M059J (cell line): ENCODE data around the gene AHNAK. TPM values are rescaled to one million over a fixed set of nuclear protein-coding genes. Genes with fewer than 3 reads are reported as not detected.
"Not testable (repeated sequence)": the region's sequence is repeated elsewhere in the genome, so short reads cannot be mapped to it uniquely, and the experiment has no call there.

ENCODE experiments used
- DNase-seq: peaks from one replicate; pipeline ENCODE4 v3.0.0-alpha.2; 2012; ENCODE audit warnings: low read depth
- total RNA-seq: library from RNA; depleted of rRNA; stranded (reverse); fragments of >200 nt; shearing (Covaris generic); gene quantifications from 2 replicates; pipeline ENCODE4 v1.2.3, GENCODE V29; 2014

Gene AHNAK
- total RNA-seq, 1 experiment from 2014 or later, result 141 TPM

DNA sequence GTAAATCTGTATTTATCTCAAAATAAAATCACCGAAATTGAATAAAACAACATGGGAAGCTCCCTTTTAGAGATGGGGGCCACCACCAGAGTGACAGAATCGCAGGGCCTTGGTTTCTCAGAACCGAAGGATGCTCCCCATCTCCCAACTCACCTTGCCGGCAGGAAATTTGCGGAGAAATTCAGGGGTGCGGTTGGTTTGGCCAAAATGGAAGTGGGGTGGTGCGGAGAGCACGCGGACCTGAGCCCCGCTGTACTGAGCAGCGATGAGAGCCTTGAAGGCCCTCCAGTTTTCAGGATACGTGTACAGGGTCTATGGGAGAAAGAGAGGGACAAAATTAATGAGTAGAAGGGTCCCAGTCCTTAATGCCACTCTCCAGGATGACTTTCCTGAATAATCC lies 25.8 kb upstream of the AHNAK start:
- no peak for DNase-seq

DNA sequence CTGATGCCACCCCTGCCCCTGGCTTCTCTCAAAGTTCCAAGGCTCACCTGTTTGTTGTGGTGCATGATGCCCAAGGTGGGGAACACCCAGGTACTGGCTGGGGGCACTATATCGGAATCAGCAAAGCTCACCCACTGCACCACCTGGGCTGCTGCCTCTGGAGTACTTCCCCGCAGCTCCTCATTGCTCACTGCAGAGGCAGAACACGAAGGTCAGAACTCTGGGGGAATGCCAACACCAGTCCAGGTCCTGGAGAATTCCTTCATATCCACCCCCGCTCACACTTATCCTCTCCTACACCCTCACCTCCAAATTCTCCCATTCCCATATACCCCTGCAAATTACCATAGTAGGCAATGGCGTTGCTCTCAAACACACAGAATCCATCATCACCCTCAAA lies 24.9 kb upstream of the AHNAK start:
- not testable (repeated sequence) for DNase-seq

DNA sequence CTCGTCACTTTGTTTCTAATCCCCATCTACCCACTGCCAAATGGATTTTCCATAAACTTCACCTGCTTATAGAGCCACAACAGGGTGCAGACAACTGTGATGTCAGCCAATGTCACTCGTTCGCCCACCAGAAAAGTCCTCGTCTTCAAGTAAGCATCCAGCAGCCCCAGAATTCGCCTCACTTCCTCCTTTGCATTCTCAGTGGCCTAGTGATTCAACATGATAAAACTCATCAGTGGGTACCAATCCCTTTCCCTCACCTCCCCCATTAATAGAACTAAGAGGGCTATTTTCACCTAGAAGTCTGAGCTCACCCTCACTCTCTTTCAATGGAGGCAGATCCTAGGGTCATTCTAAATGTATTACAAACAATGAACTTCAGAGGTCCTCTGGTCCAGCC lies 24.3 kb upstream of the AHNAK start:
- not testable (repeated sequence) for DNase-seq

DNA sequence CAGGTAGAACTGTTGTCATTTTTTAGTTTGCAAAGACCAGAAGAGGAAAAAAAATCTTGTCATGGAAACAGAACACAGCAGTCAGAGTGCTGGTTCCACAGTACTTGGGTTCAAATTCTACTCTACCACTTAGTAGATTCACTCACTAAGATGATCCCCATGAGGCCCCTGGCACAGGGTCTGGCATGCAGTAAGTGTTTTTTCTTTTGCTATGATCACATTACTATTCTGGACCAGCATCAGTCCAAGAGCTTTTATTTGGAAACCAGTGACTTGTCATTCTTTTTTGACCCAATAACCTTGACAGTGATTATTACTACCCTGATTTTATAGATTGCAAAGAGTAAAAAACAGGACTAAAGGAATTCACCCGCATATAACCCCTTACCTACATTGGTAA lies 23.0 kb upstream of the AHNAK start:
- no peak for DNase-seq

DNA sequence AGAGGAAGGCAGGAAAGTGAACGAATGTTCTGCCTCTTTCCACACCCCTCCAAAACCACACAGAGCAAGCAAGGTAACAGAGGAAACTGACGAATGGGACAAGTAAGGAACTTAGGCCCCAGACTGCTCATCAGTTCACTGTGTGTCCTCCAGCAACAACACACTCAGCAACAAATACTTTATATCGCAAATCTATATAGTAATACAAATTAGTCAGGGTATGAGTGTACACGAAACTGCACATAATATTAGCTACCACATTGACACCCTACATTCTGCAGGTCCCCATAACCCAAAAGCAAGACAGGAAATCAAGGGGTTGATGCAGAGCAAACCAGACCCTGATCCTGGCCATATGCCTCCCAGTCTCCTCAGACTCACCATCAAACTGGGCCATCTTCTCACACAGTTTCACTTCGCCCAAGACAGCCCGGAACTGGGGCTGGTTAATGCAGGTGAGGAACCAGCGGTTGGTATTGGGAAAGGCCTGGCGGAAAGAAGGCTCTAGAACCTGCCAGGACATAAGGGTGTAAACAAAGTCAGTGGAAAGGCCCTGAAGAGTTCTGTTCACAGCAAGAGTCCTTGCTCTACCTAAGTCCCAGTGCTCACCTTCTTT lies 20.5 kb upstream of the AHNAK start:
- no peak for DNase-seq

DNA sequence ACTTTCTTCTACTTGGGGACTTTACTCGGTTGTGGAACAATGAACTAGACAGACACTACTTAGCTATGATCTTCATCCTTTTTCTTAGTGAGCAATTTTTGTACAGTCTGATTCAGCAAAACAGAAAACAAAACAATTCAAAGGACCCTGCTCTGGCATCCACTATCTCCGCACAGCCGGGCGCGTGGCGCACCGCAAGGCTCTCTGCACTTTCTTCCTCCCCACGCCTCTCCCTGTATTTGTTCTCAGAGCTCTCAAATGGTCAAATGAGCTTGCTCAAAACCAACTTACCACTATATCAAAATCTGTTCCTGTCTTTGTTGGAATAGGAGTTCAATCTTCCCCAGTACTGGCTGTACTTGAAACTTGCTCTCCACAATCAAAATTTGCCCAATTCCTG lies 19.6 kb upstream of the AHNAK start:
- DNase-seq, result no peak

DNA sequence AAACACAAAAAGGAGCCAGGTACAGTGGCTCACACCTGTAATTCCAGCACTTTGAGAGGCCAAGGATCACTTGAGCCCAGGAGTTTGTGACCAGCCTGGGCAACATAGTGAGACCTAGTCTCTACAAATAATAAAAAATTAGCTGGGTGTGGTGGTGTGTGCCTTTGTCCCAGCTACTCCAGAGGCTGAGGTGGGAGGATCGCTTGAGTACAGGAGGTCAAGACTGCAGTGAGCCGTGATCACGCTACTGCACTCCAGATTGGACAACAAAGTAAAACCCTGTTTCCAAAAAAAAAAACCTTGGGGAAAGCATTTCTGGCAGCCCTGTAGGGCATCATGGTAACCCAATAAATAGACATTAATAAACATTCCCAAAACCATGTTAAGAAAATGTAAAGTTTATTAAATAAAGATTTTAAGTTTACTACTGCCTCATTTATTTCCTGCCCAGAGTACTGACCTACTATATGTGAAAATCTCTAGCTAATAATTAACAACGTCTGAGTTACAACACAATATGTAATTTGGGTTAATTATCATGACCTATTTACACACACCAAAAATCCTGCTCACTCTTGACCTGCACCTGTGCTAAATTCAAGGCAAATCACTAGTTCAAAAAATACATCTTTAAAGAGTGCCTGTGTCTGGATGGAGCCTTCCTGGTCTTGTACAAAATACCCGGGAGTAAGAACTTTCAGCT lies 18.6 kb upstream of the AHNAK start:
- DNase-seq, result no peak

DNA sequence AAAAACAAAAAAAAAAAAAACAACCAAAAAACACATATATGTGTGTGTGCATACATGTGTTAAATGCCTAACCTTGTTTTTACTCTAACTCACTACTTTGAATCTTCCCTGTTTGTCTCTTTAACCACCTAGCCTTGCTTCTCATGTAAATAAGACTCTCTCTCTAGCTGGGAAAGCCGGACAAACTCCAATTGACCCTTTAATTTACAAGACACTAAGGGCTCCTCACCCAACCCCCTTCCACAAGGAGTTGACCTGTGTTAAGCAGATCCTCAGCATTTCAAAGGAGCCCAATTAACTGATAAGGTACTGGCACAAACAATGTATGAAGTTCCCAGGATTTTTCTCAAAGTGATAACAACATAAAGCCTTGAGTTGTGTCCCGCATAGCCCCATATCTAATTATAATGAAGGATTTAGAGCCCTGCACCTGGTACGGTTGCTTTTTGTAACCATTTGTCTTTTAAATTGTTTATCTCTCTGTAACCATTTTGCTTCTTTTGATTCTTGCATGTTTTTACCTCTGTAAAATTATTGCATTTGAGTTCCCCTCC lies 15.1 kb upstream of the AHNAK start:
- DNase-seq, result not testable (repeated sequence)

DNA sequence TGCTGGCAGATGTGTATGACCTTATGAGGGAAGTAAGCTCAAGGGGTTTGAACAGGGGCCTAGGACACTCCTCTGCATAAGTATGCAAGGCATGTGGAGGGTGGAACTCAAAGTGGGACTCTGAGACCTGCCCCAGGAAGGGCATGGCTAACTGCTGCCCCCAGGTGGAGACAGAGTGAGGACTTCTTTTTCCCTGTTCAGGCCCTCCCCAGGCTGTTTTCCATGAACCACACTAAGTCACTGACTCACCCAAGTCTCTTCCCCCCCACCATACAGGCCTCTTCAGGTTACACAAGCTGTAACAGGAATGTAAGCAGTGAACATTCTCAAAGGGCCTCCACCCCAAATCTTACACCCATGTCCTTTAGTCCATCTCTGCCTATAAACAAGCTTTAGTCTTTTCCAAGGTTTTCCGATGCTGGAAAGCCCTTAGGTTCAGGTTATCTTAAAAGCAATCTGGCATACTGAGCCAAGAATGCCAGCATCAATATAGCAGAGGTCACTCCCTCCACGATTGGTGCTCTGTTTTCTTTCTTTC lies 14.0 kb upstream of the AHNAK start:
- DNase-seq, result peak; percentile 99

DNA sequence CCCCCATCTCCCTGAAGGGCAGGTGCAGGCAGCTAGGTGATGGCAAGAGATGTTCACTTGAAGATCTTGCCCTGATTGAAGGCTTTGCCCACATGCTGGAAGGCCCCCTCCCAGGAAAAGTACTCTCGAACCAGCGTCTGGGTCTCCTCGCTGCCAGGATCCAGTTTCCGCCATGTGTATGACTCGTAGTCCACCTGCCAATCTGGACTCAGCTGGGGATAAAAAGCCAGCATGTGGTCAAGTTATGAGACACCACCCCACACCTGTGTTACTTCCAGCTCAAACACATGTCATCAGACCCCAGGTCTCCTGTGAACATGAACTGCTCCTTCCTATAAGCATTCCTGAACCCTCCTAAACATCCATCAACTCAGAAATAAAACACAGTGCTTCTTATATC lies 13.0 kb upstream of the AHNAK start:
- DNase-seq, result not testable (repeated sequence)

DNA sequence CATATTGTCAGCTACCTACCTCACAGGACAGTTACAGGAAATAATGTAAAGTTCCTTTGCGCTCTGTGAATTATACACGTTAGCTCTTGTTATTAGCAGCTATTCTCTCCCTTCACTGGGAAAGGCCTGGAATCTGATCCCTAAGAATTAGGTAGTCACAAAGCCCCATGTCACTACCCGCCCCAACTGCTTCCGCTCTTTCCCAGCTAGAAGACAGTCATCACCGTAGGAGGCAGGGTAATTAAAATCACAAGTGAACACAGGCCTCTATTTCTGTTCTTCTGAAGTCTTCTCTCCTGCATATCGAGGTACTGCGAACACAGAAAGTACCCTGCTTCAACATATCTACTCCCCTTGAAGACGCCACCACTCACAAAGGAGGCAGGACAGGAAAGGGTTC lies 12.6 kb upstream of the AHNAK start:
- no peak for DNase-seq

DNA sequence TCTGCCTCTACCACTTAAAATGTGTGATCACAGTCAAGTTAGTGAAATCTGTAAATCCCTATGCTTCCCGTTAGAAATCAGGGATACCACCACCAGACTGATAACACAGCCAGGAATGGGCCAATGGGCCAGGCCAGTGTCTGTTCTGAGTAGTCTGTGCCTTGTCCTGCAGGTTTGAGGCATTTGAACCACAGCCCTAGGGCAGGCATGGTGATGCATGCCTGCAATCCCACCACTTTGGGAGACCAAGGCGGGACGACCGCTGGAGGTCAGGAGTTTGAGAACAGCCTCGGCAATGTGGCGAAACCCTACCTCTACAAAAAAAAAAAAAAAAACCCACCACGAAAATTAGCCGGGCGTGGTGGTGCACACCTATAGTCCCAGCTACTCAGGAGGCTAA lies 12.1 kb upstream of the AHNAK start:
- DNase-seq, result no peak

DNA sequence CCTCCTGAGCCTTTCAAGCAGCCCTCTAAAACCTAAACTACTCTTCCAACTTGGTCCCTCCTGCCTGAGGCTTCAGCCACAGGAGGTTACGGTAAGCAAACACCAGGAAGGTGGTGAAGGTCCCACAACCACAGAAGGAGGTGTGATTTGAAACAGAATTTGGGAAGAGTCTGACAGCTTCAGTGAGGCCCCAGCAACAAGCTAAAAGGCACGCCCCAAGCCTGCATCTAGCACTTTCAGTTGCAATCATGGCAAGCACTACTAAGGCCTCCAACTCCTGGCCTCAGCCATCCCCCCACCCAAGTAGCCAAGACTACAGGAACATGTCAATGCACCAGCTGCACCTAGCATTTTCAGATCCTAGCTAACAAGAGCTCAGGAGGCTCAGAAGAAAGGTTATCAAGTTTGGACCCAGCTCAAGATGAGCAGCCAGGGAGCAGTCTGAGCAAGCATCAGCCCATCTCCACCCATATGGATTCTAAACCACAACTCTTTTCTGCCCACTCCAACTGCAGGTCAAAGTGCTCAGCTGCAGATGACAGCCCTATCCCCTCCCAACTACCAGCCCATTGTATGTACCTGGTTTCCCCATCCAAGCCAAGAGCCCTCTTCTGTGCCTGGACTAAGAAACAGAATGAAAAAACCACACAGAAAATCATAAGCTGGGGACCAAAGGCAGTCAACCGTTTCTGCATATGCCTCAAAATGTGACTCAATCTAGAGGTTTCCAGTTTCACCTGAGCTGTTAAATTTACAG lies 10.4 kb upstream of the AHNAK start:
- peak; percentile 69 for DNase-seq

DNA sequence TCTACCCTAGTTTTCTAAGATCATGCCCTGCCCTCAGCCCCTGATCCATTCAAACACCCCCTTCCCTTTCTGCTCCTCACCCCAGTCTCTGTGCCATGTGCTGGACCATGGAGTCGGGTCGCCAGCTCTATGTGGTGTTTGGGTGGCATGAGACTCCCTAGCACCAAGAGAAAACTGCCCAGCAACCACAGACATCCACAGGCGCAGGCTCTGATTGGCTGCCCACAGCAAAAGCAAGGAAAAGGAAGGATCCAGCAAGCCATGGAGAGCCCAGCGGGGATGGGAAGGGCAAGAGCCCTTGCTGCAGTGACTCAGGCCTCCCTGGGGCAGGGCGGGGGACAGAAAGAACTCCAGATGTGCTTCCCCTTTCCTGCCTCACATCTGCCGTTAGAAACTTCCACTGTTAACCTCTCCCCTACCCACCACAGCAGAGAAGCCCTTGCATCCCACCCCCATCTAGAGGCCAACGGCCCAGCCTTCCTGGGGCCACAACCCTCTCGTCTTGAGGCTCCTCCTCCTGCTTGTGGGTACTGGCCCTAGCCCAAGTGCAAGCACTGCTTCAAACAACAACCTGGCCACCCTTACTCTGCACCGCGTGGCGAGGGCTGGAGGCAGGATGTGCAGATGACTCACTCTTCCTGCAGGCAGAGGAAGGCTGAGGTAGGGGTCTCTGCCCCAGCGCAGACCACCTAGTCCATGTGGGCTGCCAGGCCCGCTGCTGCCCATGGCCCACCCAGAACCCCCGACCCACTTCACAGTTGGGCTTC lies 9.7 kb upstream of the AHNAK start:
- peak; percentile 98 for DNase-seq

DNA sequence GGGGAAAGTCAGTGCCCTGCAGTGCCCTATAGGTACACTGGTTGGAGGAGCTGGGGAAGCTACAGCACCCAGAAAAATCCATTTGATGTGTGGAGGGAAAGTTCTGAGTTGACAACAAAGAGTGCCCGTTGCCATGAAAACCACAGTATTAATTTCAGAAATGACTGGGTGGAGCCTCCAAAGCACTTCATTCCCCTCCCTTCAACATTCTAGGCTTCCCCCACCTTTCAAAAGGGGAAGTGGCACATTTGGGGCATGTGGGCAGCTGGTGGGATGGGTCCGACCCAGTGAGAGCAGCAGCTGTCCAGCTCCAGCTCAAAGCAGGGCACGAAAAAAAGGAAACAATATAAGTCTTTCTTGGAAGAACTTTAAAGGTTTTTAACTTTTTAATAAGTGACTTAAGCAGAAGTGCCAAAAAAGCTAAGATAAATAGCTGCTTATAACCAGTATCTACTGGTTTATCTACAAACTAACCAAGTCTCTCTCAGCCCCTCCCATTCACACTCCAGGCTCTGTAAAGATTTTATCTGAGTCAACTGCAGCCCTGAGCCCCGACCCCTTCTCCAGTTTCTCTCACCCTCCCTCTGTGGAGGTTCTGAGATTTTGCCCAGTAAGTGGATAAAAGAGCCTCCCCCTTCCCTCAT lies 9.0 kb upstream of the AHNAK start:
- DNase-seq, result peak; percentile 65

DNA sequence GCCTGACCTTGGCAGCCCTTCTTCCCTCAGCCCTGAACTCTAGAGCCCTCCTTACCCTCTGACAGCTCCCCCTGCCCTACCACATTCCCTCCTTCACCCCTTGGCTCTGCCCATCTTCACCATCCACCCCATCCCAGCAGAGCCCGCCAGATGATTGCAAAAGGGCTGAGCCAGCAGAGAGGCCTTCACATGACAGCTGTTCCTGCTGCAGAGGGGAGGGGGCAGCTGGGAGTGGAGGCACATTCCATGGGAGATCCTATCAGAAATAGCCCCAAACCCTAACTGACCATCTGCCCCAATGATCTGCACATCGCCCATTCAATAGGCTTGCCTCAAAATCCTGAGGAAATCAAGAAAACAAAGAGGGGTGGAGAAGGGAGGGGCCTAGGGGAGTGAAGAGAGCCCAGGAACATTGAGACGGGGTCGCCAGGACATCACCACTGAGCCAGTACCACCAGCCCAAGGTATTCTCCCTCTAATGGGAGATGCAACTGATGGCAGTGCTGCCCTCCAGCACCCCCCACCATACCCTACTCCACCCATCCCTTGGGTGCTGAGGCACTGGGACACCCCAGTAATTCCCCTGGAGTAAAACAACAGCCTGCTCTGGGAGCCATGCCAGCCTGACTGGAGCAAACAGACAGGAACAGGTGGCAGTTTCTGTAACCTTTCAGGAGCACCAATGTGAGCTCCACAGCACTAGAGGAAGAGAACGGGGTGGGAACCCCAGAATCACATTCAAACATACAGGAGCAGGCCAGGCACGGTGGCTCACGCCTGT lies 8.0 kb upstream of the AHNAK start:
- DNase-seq, result peak; percentile 33

DNA sequence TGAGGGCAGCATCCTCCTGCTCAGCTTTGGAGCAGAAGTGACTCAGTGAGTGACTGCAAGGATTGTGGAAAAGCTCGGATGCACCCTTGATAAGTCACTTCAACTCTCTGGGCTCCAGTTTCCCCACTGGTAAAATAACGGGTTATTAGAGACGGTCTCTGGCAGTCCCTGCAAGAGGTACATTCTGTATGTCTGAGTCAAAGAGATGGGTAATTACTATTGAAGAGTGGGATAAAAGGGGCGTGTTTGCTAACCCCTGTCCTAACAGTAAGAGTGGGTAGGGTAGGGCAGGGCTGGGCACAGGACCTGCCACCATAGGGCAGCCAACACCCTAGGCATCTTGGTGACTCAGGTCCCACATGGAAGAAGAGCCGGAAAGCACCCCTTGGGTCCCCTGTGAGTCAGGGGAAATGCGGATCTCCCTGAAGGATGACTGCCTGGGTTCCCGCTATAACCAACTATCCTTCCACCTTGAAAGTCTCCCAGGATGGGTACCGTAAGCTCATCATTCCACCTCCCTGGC lies 7.3 kb upstream of the AHNAK start:
- peak; percentile 95 for DNase-seq

DNA sequence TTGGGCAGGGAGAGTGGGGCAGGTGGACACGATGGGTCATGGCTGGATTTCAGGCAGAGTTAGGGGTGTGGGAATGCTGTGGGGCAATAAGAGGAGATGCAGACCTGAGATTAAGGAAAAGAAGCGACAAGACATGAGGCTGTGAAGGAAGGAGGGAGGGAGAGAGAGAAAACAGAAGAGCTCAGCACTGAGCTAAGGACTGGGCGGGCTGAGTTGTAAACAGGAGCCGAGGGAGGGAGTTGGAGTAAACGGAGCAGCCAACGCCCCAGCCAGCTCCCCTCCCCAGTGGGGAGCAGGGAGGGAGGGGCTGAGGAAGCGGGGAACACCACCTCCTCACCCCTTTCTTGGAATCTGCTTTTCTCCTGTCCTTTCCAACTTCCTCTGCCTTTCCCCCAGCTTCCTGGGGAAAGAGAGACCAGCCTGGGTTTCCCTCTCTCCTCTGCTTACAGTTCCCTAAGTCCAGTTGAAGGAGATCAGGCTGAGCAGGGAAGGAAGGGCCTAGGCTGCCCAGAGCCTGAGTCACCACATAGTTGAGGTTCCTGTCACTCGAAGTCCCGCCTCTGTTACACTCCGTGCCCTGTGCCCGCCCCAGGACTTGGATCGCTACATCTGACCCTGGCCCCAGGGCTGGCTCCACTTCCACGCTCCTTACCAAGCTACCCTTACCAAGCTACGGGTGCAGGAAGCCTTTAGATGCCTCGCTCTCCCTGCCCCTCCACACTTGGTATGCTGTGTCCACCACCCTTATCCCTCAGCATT lies 6.7 kb upstream of the AHNAK start:
- DNase-seq, result peak; percentile 98

DNA sequence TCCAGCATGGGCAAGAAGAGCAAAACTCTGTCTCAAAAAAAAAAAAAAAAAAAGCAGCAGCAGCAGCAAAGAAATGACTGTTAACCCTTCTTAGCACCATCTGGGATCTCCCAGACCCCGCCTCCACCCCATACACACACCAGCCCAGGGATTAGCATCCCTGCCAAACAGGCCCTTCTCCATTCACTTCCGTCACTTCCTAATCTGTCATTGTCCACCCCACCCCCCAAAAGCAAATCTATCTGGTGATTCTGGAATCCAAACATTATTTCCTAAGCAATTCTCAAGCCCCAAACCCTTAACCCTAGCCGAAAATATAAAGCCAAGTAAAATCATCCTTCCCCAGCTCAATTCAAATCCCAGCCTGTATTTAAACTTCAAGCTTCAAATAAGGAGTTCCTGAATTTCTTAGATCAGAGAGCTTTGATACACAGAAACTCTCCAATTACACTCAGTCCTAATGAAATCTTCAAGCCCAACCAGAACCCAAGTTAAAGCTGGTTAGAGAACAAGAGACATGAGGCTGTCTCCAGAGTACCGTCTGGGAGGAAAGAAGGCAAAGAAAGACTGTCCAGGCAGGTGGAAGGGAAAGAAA lies 6.0 kb upstream of the AHNAK start:
- DNase-seq, result peak; percentile 58
